Mucosa of descending colon (tissue), 3 donors: ENCODE measurements around the gene GRB10. TPM values are rescaled to one million over a fixed set of nuclear protein-coding genes. Genes with fewer than 3 reads are reported as not detected.
A peak's percentile ranks its signal among the peaks of the same experiment; 100 is the strongest.
"Not testable (repeated sequence)": the region's sequence is repeated elsewhere in the genome, so short reads cannot be mapped to it uniquely, and the experiment has no call there.

Experiments used
- ATAC-seq: fragments of 200-7000 bp; cut with Tn5 transposase; one replicate; pipeline ENCODE4 v1.9.1; 2020; ENCODE audit warnings: mild to moderate bottlenecking, moderate library complexity
- DNase-seq, 3 donors: peaks; one replicate each; pipeline ENCODE4 v3.0.0-alpha.2; 2020
- H3K36me3 ChIP-seq: fragments of 200-600 bp; one replicate; pipeline ENCODE4 v1.8.0; 2021; ENCODE audit warnings: low read depth, mild to moderate bottlenecking
- H3K4me1 ChIP-seq: fragments of 200-600 bp; one replicate; pipeline ENCODE4 v1.8.0; 2021; ENCODE audit warnings: low read depth, mild to moderate bottlenecking
- H3K4me3 ChIP-seq: fragments of 200-600 bp; one replicate; pipeline ENCODE4 v1.8.0; 2021; ENCODE audit warnings: mild to moderate bottlenecking
- H3K9me3 ChIP-seq: fragments of 200-600 bp; one replicate; pipeline ENCODE4 v1.8.0; 2021; ENCODE audit warnings: mild to moderate bottlenecking
- CTCF ChIP-seq: fragments of 200-600 bp; IDR thresholded peaks from one replicate; pipeline ENCODE4 v1.8.0; 2022; ENCODE audit warnings: antibody characterized with exemption, mild to moderate bottlenecking
- intact Hi-C, 2 donors: fragments of 100-400 bp; cut with DNase I in 1 of 2; cut with micrococcal nuclease in 1 of 2; formaldehyde crosslinking; loops; one replicate each; pipeline versions ENCODE4 v1.11.0 to v1.11.1; 2022; cut with DNase I, micrococcal nuclease
- total RNA-seq, 3 donors: library from RNA; stranded (reverse); fragmentation: NEBNext Ultra II Directional in 2 of 3; extraction: Animal tissue kit (Norgen Biotek cat#: 25700) in 2 of 3; gene quantifications; one replicate each; pipeline versions ENCODE4 v1.2.1 to v1.2.4, GENCODE V29; 2021 to 2023
- donor health status: DM: no; HTN: no; CAD: no; lungs with moderate emphysema.
- donor health status: DM: no; HTN: no; CAD: no.
- donor health status: DM: no; HTN: yes; CAD: no.

Gene GRB10
- total RNA-seq, 3 donors from 2014 or later, result 9.4 to 56.8 (median 13.0) TPM

- DNase-seq (no peak), ATAC-seq (peak; percentile 81)
- TF ChIP-seq CTCF, result no peak
- H3K4me3 ChIP-seq, result no peak overlapping the region
- intact Hi-C loops, result no loop called here
- H3K4me1 ChIP-seq, result no peaks in the 10 kb centered on the region
- H3K36me3 ChIP-seq, result no peaks in the 10 kb centered on the region
- H3K9me3 ChIP-seq, result no peaks in the 10 kb centered on the region
These were observed 42.8 kb downstream of the GRB10 start for GRCh38 chr7:50739744-50740435.

- DNase-seq, result no peak
These were observed 43.8 kb downstream of the GRB10 start for GRCh38 chr7:50738932-50739331.

GRCh38 chr7:50735836-50736235 lies 46.9 kb downstream of the GRB10 start:
- intact Hi-C loops, H3K36me3 ChIP-seq: not testable (repeated sequence)

More at GRCh38 chr7:50738932-50739331, 43.8 kb downstream of the GRB10 start:
- no peak for TF ChIP-seq CTCF
- no peak for ATAC-seq
- Histone ChIP-seq H3K9me3 (no peaks in the 10 kb centered on the region), H3K36me3 (no peaks in the 10 kb centered on the region), H3K4me3 (no peak overlapping the region), H3K4me1 (no peaks in the 10 kb centered on the region)
- intact Hi-C loops, result no loop called here

GRCh38 chr7:50735333-50735732 lies 47.4 kb downstream of the GRB10 start:
- intact Hi-C loops, result no loop called here
- no peak for TF ChIP-seq CTCF
- DNase-seq (no peak), ATAC-seq (no peak)
- no peaks in the 10 kb centered on the region for H3K4me1 ChIP-seq
- no peaks in the 10 kb centered on the region for H3K36me3 ChIP-seq
- H3K4me3 ChIP-seq, result no peak overlapping the region
- no peaks in the 10 kb centered on the region for H3K9me3 ChIP-seq

More at GRCh38 chr7:50735836-50736235, 46.9 kb downstream of the GRB10 start:
- H3K4me3 ChIP-seq, ATAC-seq, H3K9me3 ChIP-seq, H3K4me1 ChIP-seq, DNase-seq: not testable (repeated sequence)

GRCh38 chr7:50734246-50734645 lies 48.5 kb downstream of the GRB10 start:
- DNase-seq (no peak), ATAC-seq (no peak)
- Histone ChIP-seq H3K4me3 (no peak overlapping the region), H3K9me3 (no peaks in the 10 kb centered on the region), H3K36me3 (no peaks in the 10 kb centered on the region), H3K4me1 (no peaks in the 10 kb centered on the region)
- intact Hi-C loops, result no loop called here
- TF ChIP-seq CTCF, result no peak

- intact Hi-C loops, result no loop called here
- no peaks in the 10 kb centered on the region for H3K36me3 ChIP-seq
- H3K4me3 ChIP-seq, result no peak overlapping the region
- no peaks in the 10 kb centered on the region for H3K9me3 ChIP-seq
- TF ChIP-seq CTCF, result no peak
- ATAC-seq (peak; percentile 36), DNase-seq (no peak)
- H3K4me1 ChIP-seq, result no peaks in the 10 kb centered on the region
These were observed 49.1 kb downstream of the GRB10 start for GRCh38 chr7:50733552-50733951.
